ENCODE data around the gene THSD7A. TPM values are rescaled to one million over a fixed set of nuclear protein-coding genes. Genes with fewer than 3 reads are reported as not detected.

THSD7A gene
- polyA plus RNA-seq, 1 donor from 2014 or later: 18.5 TPM

- H3K9ac ChIP-seq (ENCODE audit: low read length): no peak overlapping the region
- TF ChIP-seq EP300 (conservative IDR thresholded peaks at IDR 0.05; ENCODE audit: poor library complexity, severe bottlenecking) (no peak), MXI1 (conservative IDR thresholded peaks at IDR 0.05; ENCODE audit: poor library complexity, severe bottlenecking) (no peak), RAD21 (conservative IDR thresholded peaks at IDR 0.05) (no peak), EZH2 (IDR thresholded peaks at IDR 0.05; ENCODE audit: borderline replicate concordance, insufficient read depth, low read length, poor library complexity, severe bottlenecking) (no peak), CTCF (IDR thresholded peaks at IDR 0.05; ENCODE audit: poor library complexity, severe bottlenecking) (no peak)
- no peaks in the 10 kb centered on the region for H3K36me3 ChIP-seq (ENCODE audit: insufficient read depth, low read length)
Measured at GRCh38 chr7:11690395-11690794, 141.6 kb downstream of the THSD7A start.

GRCh38 chr7:11689096-11689495, 142.9 kb downstream of the THSD7A start:
- Histone ChIP-seq H3K9ac (ENCODE audit: low read length) (no peak overlapping the region), H2AFZ (ENCODE audit: low read depth, low read length) (no peak overlapping the region), H3K4me3 (ENCODE audit: low read length) (no peak overlapping the region), H3K36me3 (ENCODE audit: insufficient read depth, low read length) (no peaks in the 10 kb centered on the region), H3K79me2 (replicated peaks; ENCODE audit: insufficient read depth, low read length) (peaks cover 3% of the 10 kb centered on the region), H3K27me3 (ENCODE audit: insufficient read depth, low read depth, low read length) (no peaks in the 10 kb centered on the region), H3K27ac (ENCODE audit: low read length) (no peak overlapping the region), H3K9me3 (ENCODE audit: low read length) (no peaks in the 10 kb centered on the region), H4K20me1 (ENCODE audit: insufficient read depth) (no peaks in the 10 kb centered on the region), H3K4me2 (ENCODE audit: low read length) (no peak overlapping the region), H3K9me2 (ENCODE audit: insufficient read depth, low read length) (no peaks in the 10 kb centered on the region), H3F3A (ENCODE audit: insufficient read depth, low read length, poor library complexity, severe bottlenecking) (no peaks in the 10 kb centered on the region)
- TF ChIP-seq POLR2AphosphoS5 (IDR thresholded peaks at IDR 0.05) (no peak), SMC3 (conservative IDR thresholded peaks at IDR 0.05; ENCODE audit: poor library complexity) (no peak), EZH2 (IDR thresholded peaks at IDR 0.05; ENCODE audit: borderline replicate concordance, insufficient read depth, low read length, poor library complexity, severe bottlenecking) (no peak), MXI1 (conservative IDR thresholded peaks at IDR 0.05; ENCODE audit: poor library complexity, severe bottlenecking) (no peak), RAD21 (conservative IDR thresholded peaks at IDR 0.05) (no peak), REST (IDR thresholded peaks at IDR 0.05; ENCODE audit: borderline replicate concordance) (no peak), EP300 (conservative IDR thresholded peaks at IDR 0.05; ENCODE audit: poor library complexity, severe bottlenecking) (no peak), TAF1 (IDR thresholded peaks at IDR 0.05; ENCODE audit: low read depth) (no peak), CTCF (IDR thresholded peaks at IDR 0.05; ENCODE audit: poor library complexity, severe bottlenecking) (no peak)

More at GRCh38 chr7:11690395-11690794, 141.6 kb downstream of the THSD7A start:
- Histone ChIP-seq H3K4me3 (ENCODE audit: low read length) (no peak overlapping the region), H3K27ac (ENCODE audit: low read length) (no peak overlapping the region), H3K9me3 (ENCODE audit: low read length) (no peaks in the 10 kb centered on the region), H4K20me1 (ENCODE audit: insufficient read depth) (no peaks in the 10 kb centered on the region), H2AFZ (ENCODE audit: low read depth, low read length) (no peak overlapping the region), H3F3A (ENCODE audit: insufficient read depth, low read length, poor library complexity, severe bottlenecking) (no peaks in the 10 kb centered on the region), H3K79me2 (replicated peaks; ENCODE audit: insufficient read depth, low read length) (peaks cover 3% of the 10 kb centered on the region), H3K9me2 (ENCODE audit: insufficient read depth, low read length) (no peaks in the 10 kb centered on the region), H3K27me3 (ENCODE audit: insufficient read depth, low read depth, low read length) (no peaks in the 10 kb centered on the region), H3K4me2 (ENCODE audit: low read length) (no peak overlapping the region)
